HepG2 (cell line): ENCODE measurements around the gene ITPR1.

Experiments used
- DZIP1 ChIP-seq: sonication (generic); formaldehyde crosslinking; IDR thresholded peaks from 2 replicates; pipeline ENCODE4 v1.5.0; 2020; ENCODE audit warnings: mild to moderate bottlenecking, missing genetic modification reagents
- GTF3A ChIP-seq: sonication (generic); formaldehyde crosslinking; conservative IDR thresholded peaks from 2 replicates; pipeline ENCODE4 v1.4.0; 2020; ENCODE audit warnings: mild to moderate bottlenecking, missing genetic modification reagents
- NCOR1 ChIP-seq: fragments of 200-600 bp; sonication (generic); IDR thresholded peaks from 2 replicates; pipeline ENCODE4 v1.7.0; 2017; ENCODE audit warnings: antibody characterized with exemption, low read length, borderline replicate concordance
- NKX3-1 ChIP-seq: sonication (generic); formaldehyde crosslinking; IDR thresholded peaks from 2 replicates; pipeline ENCODE4 v1.5.0; 2020; ENCODE audit warnings: missing genetic modification reagents
- SATB2 ChIP-seq: sonication (generic); formaldehyde crosslinking; IDR thresholded peaks from 2 replicates; pipeline ENCODE4 v1.5.0; 2020; ENCODE audit warnings: missing genetic modification reagents
- TAF1 ChIP-seq: sonication (generic); formaldehyde crosslinking; IDR thresholded peaks from 2 replicates; pipeline ENCODE4 v1.4.0; 2020; ENCODE audit warnings: missing genetic modification reagents
- ZBTB42 ChIP-seq: sonication (generic); formaldehyde crosslinking; IDR thresholded peaks from 2 replicates; pipeline ENCODE4 v1.5.0; 2020; ENCODE audit warnings: mild to moderate bottlenecking, missing genetic modification reagents
- ZNF589 ChIP-seq: sonication (generic); formaldehyde crosslinking; conservative IDR thresholded peaks from 2 replicates; pipeline ENCODE4 v1.8.0; 2022; ENCODE audit warnings: mild to moderate bottlenecking, moderate library complexity, missing genetic modification reagents
- ZNF639 ChIP-seq: conservative IDR thresholded peaks from 2 replicates; pipeline ENCODE4 v1.6.1; 2018; ENCODE audit warnings: missing genetic modification reagents
- TF ChIP-seq, protein P1 (sequence below): sonication (generic); formaldehyde crosslinking; IDR thresholded peaks from 2 replicates; pipeline ENCODE4 v1.5.0; 2020; ENCODE audit warnings: mild to moderate bottlenecking, missing genetic modification reagents, moderate library complexity
- TF ChIP-seq, protein P2 (sequence below): sonication (generic); formaldehyde crosslinking; IDR thresholded peaks from 2 replicates; pipeline ENCODE4 v1.4.0; 2020; ENCODE audit warnings: missing genetic modification reagents

- TF ChIP-seq, protein P1, sequence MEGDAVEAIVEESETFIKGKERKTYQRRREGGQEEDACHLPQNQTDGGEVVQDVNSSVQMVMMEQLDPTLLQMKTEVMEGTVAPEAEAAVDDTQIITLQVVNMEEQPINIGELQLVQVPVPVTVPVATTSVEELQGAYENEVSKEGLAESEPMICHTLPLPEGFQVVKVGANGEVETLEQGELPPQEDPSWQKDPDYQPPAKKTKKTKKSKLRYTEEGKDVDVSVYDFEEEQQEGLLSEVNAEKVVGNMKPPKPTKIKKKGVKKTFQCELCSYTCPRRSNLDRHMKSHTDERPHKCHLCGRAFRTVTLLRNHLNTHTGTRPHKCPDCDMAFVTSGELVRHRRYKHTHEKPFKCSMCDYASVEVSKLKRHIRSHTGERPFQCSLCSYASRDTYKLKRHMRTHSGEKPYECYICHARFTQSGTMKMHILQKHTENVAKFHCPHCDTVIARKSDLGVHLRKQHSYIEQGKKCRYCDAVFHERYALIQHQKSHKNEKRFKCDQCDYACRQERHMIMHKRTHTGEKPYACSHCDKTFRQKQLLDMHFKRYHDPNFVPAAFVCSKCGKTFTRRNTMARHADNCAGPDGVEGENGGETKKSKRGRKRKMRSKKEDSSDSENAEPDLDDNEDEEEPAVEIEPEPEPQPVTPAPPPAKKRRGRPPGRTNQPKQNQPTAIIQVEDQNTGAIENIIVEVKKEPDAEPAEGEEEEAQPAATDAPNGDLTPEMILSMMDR: no peak
- TF ChIP-seq DZIP1 (CRISPR knock-in tag) (no peak), ZNF589 (CRISPR knock-in tag) (no peak), GTF3A (no peak), NCOR1 (no peak), ZNF639 (CRISPR knock-in tag) (no peak), ZBTB42 (no peak), SATB2 (CRISPR knock-in tag) (no peak), TAF1 (no peak), NKX3-1 (CRISPR knock-in tag) (no peak)
- TF ChIP-seq, protein P2, sequence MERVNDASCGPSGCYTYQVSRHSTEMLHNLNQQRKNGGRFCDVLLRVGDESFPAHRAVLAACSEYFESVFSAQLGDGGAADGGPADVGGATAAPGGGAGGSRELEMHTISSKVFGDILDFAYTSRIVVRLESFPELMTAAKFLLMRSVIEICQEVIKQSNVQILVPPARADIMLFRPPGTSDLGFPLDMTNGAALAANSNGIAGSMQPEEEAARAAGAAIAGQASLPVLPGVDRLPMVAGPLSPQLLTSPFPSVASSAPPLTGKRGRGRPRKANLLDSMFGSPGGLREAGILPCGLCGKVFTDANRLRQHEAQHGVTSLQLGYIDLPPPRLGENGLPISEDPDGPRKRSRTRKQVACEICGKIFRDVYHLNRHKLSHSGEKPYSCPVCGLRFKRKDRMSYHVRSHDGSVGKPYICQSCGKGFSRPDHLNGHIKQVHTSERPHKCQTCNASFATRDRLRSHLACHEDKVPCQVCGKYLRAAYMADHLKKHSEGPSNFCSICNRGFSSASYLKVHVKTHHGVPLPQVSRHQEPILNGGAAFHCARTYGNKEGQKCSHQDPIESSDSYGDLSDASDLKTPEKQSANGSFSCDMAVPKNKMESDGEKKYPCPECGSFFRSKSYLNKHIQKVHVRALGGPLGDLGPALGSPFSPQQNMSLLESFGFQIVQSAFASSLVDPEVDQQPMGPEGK (CRISPR knock-in tag): no peak
Observed at GRCh38 chr3:4447295-4447999, 45.7 kb upstream of the ITPR1 start.
